Mammary epithelial cell (primary cell): ENCODE data around the gene BRD3.

Source experiments
- EZH2 ChIP-seq: IDR thresholded peaks from 2 replicates; pipeline ENCODE4 v1.6.1; 2012; ENCODE audit warnings: low read length, inconsistent platforms, borderline replicate concordance
- TF ChIP-seq, protein P1 (sequence below), 2 donors: IDR thresholded peaks in 1 of 2; conservative IDR thresholded peaks in 1 of 2; 2 replicates each; pipeline ENCODE4 v1.5.1; 2011 to 2012; ENCODE audit warnings: inconsistent platforms in 2 of 2, low read length in 2 of 2, mild to moderate bottlenecking in 2 of 2, control low read depth in 1 of 2, low read depth in 1 of 2; ENCODE audit not compliant: insufficient read depth in 1 of 2; ENCODE audit errors: extremely low read depth in 1 of 2

- TF ChIP-seq, protein P1, sequence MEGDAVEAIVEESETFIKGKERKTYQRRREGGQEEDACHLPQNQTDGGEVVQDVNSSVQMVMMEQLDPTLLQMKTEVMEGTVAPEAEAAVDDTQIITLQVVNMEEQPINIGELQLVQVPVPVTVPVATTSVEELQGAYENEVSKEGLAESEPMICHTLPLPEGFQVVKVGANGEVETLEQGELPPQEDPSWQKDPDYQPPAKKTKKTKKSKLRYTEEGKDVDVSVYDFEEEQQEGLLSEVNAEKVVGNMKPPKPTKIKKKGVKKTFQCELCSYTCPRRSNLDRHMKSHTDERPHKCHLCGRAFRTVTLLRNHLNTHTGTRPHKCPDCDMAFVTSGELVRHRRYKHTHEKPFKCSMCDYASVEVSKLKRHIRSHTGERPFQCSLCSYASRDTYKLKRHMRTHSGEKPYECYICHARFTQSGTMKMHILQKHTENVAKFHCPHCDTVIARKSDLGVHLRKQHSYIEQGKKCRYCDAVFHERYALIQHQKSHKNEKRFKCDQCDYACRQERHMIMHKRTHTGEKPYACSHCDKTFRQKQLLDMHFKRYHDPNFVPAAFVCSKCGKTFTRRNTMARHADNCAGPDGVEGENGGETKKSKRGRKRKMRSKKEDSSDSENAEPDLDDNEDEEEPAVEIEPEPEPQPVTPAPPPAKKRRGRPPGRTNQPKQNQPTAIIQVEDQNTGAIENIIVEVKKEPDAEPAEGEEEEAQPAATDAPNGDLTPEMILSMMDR (conservative IDR thresholded peaks at IDR 0.05 in 1 of 2, IDR thresholded peaks at IDR 0.05 in 1 of 2; ENCODE audit: extremely low read depth in 1 of 2, insufficient read depth in 1 of 2, low read depth in 1 of 2, low read length in 2 of 2): no peak
- TF ChIP-seq EZH2: no peak
These were observed 65.0 kb downstream of the BRD3 start for GRCh38 chr9:134002796-134003195.
